Ovary (tissue), 9 donors: ENCODE data around the gene FREM2. TPM values are rescaled to one million over a fixed set of nuclear protein-coding genes. Genes with fewer than 3 reads are reported as not detected.

Experiments used
- DNase-seq, 5 donors: peaks; one replicate each; pipeline ENCODE4 v3.0.0-alpha.2; 2019 to 2020
- H3K27ac ChIP-seq, 2 donors: fragments of 200-600 bp; one replicate each; pipeline versions ENCODE4 v1.5.1 to v1.8.0; 2019 to 2022
- H3K27me3 ChIP-seq: fragments of 200-600 bp; one replicate; pipeline ENCODE4 v1.8.0; 2022
- H3K36me3 ChIP-seq: fragments of 200-600 bp; sonication (generic); one replicate; pipeline ENCODE4 v1.5.1; 2019
- H3K4me1 ChIP-seq: one replicate; pipeline ENCODE4 v1.8.1; 2013; ENCODE audit warnings: mild to moderate bottlenecking, moderate library complexity; ENCODE audit not compliant: insufficient read depth
- H3K4me3 ChIP-seq: fragments of 200-600 bp; sonication (generic); one replicate; pipeline ENCODE4 v1.5.1; 2017
- H3K9me3 ChIP-seq, 2 donors: fragments of 200-600 bp in 1 of 2; sonication (generic) in 1 of 2; one replicate each; pipeline versions ENCODE4 v1.5.1 to v1.8.1; 2013 to 2019; ENCODE audit warnings: mild to moderate bottlenecking in 1 of 2, moderate library complexity in 1 of 2
- EP300 ChIP-seq: sonication (generic); formaldehyde crosslinking; IDR thresholded peaks from one replicate; pipeline ENCODE4 v1.6.1; 2017; ENCODE audit warnings: antibody characterized with exemption
- POLR2A ChIP-seq: fragments of 450-650 bp; IDR thresholded peaks from one replicate; pipeline ENCODE4 v1.6.1; 2017; ENCODE audit warnings: antibody characterized with exemption, mild to moderate bottlenecking, moderate library complexity
- WGBS, 3 donors: extraction: QIAGEN DNeasy Blood & Tissue Kit in 1 of 3; methylation state at CpG; one replicate each; pipeline versions ENCODE4 v1.1.5 to v1.1.7; 2013 to 2017; 5-methylcytosine and 5-hydroxymethylcytosine counted together
- intact Hi-C, 4 donors: fragments of 100-400 bp; cut with DNase I; formaldehyde crosslinking; loops; one replicate each; pipeline versions ENCODE4 v1.11.0 to v1.15.1; 2022 to 2023
- polyA plus RNA-seq, 2 donors: library from polyadenylated mRNA; stranded (reverse); fragments of 200-250 nt in 1 of 2; fragments of 350-450 nt in 1 of 2; fragmentation: Illumina TruSeq in 1 of 2; extraction: RNeasy Lipid Tissue Mini Kit (QIAGEN cat#74804) in 1 of 2; gene quantifications; one replicate each; pipeline ENCODE4 v1.2.3, GENCODE V29; 2013 to 2014
- total RNA-seq, 7 donors: library from RNA; depleted of rRNA in 2 of 7; stranded (reverse); fragments of >200 nt in 2 of 7; fragmentation: NEBNext Ultra II Directional in 3 of 7; extraction: Animal tissue kit (Norgen Biotek cat#: 25700) in 3 of 7; gene quantifications; one replicate each; pipeline versions ENCODE4 v1.1.0 to v1.2.4, GENCODE V29; 2016 to 2023
- TF ChIP-seq, protein P1 (sequence below), 3 donors: fragments of 450-650 bp in 2 of 3; fragments of 200-600 bp in 1 of 3; IDR thresholded peaks; one replicate each; pipeline versions ENCODE4 v1.5.1 to v1.8.0; 2016 to 2022; ENCODE audit warnings: antibody characterized with exemption in 3 of 3, mild to moderate bottlenecking in 1 of 3
- donor health status: DM: no; HTN: no; CAD: no; lungs with moderate emphysema.
- donor health status: DM: no; HTN: no; CAD: no.
- donor health status: Bipolar disorder and iron deficiency.
- donor health status: DM: yes; HTN: yes; CAD: no.
- donor health status: DM: no; HTN: no; CAD: no.
- donor health status: DM: yes; HTN: yes; CAD: no.

Gene FREM2
- total and polyA plus RNA-seq, 9 donors, result 0.27 to 4.0 (median 1.7) TPM

GRCh38 chr13:38879278-38879677 lies 192.4 kb downstream of the FREM2 start:
- WGBS, 3 donors, result 10 to 30% (median 13%) methylated on average over 3 of the region's 3 CpGs
- Histone ChIP-seq H3K4me1 (no peaks in the 10 kb centered on the region), H3K4me3 (no peak overlapping the region), H3K9me3 (no peaks in the 10 kb centered on the region), H3K27me3 (no peaks in the 10 kb centered on the region), H3K36me3 (no peaks in the 10 kb centered on the region), H3K27ac (no peak overlapping the region)
- no peak for TF ChIP-seq POLR2A
- no peak for TF ChIP-seq EP300
- intact Hi-C loops, result no loop called here
- DNase-seq, result no peak

- Histone ChIP-seq H3K36me3 (no peaks in the 10 kb centered on the region), H3K27ac (no peak overlapping the region), H3K4me1 (no peaks in the 10 kb centered on the region), H3K9me3 (no peaks in the 10 kb centered on the region), H3K27me3 (no peaks in the 10 kb centered on the region), H3K4me3 (no peak overlapping the region)
- intact Hi-C loops, result no loop called here
- DNase-seq, result no peak
- no peak for TF ChIP-seq POLR2A
- TF ChIP-seq EP300, result no peak
- TF ChIP-seq, protein P1, sequence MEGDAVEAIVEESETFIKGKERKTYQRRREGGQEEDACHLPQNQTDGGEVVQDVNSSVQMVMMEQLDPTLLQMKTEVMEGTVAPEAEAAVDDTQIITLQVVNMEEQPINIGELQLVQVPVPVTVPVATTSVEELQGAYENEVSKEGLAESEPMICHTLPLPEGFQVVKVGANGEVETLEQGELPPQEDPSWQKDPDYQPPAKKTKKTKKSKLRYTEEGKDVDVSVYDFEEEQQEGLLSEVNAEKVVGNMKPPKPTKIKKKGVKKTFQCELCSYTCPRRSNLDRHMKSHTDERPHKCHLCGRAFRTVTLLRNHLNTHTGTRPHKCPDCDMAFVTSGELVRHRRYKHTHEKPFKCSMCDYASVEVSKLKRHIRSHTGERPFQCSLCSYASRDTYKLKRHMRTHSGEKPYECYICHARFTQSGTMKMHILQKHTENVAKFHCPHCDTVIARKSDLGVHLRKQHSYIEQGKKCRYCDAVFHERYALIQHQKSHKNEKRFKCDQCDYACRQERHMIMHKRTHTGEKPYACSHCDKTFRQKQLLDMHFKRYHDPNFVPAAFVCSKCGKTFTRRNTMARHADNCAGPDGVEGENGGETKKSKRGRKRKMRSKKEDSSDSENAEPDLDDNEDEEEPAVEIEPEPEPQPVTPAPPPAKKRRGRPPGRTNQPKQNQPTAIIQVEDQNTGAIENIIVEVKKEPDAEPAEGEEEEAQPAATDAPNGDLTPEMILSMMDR (IDR thresholded peaks at IDR 0.05), result no peak
These were observed 192.9 kb downstream of the FREM2 start for GRCh38 chr13:38879786-38880185.

- Histone ChIP-seq H3K4me3 (no peak overlapping the region), H3K4me1 (no peaks in the 10 kb centered on the region), H3K36me3 (no peaks in the 10 kb centered on the region), H3K27ac (no peak overlapping the region), H3K27me3 (no peaks in the 10 kb centered on the region), H3K9me3 (no peaks in the 10 kb centered on the region)
- TF ChIP-seq EP300, result no peak
- no peak for TF ChIP-seq POLR2A
- TF ChIP-seq, protein P1 (IDR thresholded peaks at IDR 0.05), result no peak
- no peak for DNase-seq
- intact Hi-C loops, result no loop called here
- 87 to 97% (median 97%) methylated on average over 5 of the region's 5 CpGs for WGBS, 3 donors
These were observed 193.5 kb downstream of the FREM2 start for GRCh38 chr13:38880397-38880796.

DNA sequence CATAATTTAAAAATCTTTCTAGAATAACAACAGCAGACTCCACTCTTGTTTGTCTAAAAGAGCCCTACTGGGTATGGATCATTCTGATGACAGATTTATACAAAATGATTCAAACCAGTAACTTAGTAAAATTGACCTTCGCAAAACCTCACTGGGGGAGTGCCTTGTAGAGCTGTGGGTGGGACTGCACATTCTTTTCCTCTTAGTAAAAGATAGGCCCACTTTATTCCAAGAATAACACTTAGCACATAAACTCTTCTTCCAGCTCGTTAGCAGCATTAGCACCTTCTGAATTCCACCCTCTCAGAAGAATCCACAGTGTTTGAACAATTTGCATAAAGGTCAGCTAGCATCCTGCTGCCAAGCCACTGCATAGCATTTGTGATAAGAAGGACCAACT lies 196.9 kb downstream of the FREM2 start:
- H3K27me3 ChIP-seq, result no peaks in the 10 kb centered on the region
- no peak for DNase-seq
- H3K4me1 ChIP-seq, result no peaks in the 10 kb centered on the region
- TF ChIP-seq EP300, result no peak
- no peak for TF ChIP-seq POLR2A
- TF ChIP-seq, protein P1 (IDR thresholded peaks at IDR 0.05), result no peak
- H3K4me3 ChIP-seq, result no peak overlapping the region
- H3K9me3 ChIP-seq, result no peaks in the 10 kb centered on the region
- whole genome bisulfite sequencing, 3 donors, result 12 to 23% (median 12%) methylated on average over 2 of the region's 2 CpGs
- H3K36me3 ChIP-seq, result no peaks in the 10 kb centered on the region
- intact Hi-C loops, result no loop called here
- H3K27ac ChIP-seq, result no peak overlapping the region

DNA sequence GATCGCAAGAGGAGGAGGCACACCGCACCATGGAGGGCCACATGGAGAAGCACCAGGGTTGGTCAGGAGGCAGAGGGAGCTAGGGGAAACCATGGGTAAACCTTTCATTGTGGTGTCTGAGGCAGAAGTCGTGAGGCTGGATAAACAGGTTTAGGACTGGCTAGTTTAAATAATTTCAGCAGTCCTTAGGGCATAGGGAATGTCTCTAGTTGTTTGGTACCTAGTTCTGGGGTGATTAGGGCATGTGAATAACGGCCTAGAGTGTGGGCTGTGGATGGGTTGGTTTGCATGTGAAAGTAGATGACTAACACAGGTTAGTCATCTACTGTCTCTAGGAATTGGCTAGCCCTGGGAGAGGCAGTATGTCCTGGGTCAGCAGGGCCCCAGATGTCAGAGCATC lies 201.4 kb downstream of the FREM2 start:
- intact Hi-C loops, result no loop called here
- 79 to 90% (median 89%) methylated on average over 4 of the region's 4 CpGs for WGBS, 3 donors
- H3K4me1 ChIP-seq, result no peaks in the 10 kb centered on the region
- no peaks in the 10 kb centered on the region for H3K27me3 ChIP-seq
- no peak for DNase-seq
- no peak overlapping the region for H3K27ac ChIP-seq
- no peaks in the 10 kb centered on the region for H3K9me3 ChIP-seq
- TF ChIP-seq, protein P1 (IDR thresholded peaks at IDR 0.05), result no peak
- TF ChIP-seq POLR2A, result no peak
- no peak for TF ChIP-seq EP300
- no peak overlapping the region for H3K4me3 ChIP-seq
- H3K36me3 ChIP-seq, result no peaks in the 10 kb centered on the region
